GM12864 (cell line): Measurements from ENCODE around the gene ARHGAP30.

Experiments used
- DNase-seq: peaks from one replicate; pipeline ENCODE4 v3.0.0-alpha.2; 2011; ENCODE audit warnings: low read depth
- H3K4me3 ChIP-seq: 2 replicates; pipeline ENCODE4 v1.5.1; 2011; ENCODE audit warnings: mild to moderate bottlenecking, low read depth, low read length, control low read depth
- TF ChIP-seq, protein P1 (sequence below): IDR thresholded peaks from 2 replicates; pipeline ENCODE4 v1.5.1; 2011; ENCODE audit warnings: low read depth, mild to moderate bottlenecking, moderate library complexity, low read length, control low read depth, inconsistent platforms; ENCODE audit errors: missing control alignments

Gene ARHGAP30

GRCh38 chr1:161077426-161077825 is 7.7 kb upstream of the ARHGAP30 start:
- H3K4me3 ChIP-seq, result no peak overlapping the region
- DNase-seq, result no peak
- TF ChIP-seq, protein P1, sequence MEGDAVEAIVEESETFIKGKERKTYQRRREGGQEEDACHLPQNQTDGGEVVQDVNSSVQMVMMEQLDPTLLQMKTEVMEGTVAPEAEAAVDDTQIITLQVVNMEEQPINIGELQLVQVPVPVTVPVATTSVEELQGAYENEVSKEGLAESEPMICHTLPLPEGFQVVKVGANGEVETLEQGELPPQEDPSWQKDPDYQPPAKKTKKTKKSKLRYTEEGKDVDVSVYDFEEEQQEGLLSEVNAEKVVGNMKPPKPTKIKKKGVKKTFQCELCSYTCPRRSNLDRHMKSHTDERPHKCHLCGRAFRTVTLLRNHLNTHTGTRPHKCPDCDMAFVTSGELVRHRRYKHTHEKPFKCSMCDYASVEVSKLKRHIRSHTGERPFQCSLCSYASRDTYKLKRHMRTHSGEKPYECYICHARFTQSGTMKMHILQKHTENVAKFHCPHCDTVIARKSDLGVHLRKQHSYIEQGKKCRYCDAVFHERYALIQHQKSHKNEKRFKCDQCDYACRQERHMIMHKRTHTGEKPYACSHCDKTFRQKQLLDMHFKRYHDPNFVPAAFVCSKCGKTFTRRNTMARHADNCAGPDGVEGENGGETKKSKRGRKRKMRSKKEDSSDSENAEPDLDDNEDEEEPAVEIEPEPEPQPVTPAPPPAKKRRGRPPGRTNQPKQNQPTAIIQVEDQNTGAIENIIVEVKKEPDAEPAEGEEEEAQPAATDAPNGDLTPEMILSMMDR, result no peak

DNA sequence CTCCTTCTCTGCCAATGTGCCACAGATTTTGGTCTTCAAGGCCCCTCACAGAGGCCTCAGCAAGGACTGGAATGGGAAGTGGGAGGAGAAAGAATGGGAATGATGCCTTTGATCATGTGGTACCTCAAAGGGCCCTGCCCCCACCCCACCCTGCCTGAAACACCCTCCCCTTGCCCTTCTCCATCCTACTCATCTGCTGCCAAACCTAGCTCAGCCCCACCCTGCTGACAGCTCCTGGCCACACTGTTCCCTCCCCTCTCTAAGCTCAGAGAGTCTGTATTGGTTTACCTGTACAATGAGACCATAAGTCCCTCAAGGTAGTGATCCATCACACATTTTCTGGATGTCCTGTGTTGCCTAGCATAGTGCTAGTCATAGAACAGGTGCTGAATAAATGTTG is 6.7 kb upstream of the ARHGAP30 start:
- no peak overlapping the region for H3K4me3 ChIP-seq
- DNase-seq, result no peak
- TF ChIP-seq, protein P1, result no peak

- no peak overlapping the region; the same call in 1 of the 2 replicates for H3K4me3 ChIP-seq
- no peak for DNase-seq
These were observed 5.1 kb upstream of the ARHGAP30 start for GRCh38 chr1:161074676-161075368.

DNA sequence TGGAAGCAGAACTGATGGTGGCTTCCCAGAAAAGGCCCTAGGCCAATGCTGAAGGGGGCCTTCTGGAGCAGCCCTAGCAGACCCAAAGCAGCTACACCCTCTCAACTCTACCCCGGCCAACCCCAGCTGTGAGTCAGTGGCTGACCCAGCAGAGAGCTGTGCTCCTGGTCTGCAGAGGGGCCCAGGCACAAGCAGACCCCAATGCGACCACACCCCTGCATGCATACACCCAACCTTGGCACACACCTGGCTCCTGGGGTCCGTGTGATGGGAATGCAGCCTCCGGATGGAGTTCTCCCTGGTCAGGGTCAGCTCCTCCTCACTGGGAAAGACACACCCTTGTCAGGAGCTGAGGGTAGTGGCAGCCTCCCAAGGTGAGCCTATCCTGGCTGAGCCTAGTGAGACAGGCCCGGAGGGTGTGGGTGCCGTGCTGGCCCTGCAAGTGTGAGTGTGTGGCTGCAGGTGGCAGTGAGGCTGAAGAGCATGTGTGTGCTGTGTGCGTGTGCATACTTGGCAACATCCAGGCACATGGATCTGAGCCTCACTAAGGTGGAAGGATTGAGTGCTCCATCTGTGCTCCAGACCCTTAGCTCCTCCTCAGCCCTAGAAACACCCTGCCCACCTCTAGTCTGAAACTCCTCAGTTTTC is 3.9 kb upstream of the ARHGAP30 start:
- H3K4me3 ChIP-seq, result peak overlapping the region; percentile 17; the same call in 1 of the 2 replicates
- no peak for DNase-seq
- TF ChIP-seq, protein P1, result no peak

More at GRCh38 chr1:161074676-161075368, 5.1 kb upstream of the ARHGAP30 start:
- TF ChIP-seq, protein P1, result no peak

GRCh38 chr1:161072751-161073449 is 3.2 kb upstream of the ARHGAP30 start:
- no peak overlapping the region for H3K4me3 ChIP-seq
- TF ChIP-seq, protein P1, result no peak
- DNase-seq, result no peak

DNA sequence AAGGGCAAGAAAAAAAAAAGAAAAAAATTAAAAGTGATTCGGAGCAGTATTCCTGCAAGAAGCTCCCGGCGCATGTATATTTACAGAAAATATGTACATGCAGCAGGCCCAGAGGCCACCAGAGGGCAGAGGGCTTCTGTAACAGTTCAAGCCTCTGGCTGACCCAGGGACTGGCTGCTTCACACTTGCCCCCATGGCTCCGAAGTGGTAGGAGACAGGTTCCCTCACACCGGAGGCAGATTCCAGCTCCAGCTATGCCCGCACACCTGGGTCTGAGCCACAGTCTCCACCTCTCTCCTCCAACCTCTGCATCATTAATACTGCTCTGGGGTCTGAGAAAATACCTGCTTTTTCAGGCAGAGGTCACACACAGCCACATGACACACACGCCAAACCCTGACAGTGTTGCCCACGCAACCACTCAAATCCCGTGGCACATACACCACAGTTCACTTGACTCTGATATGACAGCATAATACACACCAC is 2.2 kb upstream of the ARHGAP30 start:
- DNase-seq, result peak; percentile 45
- TF ChIP-seq, protein P1, result peak; percentile 72
- H3K4me3 ChIP-seq, result no peak overlapping the region
